ENCODE measurements around the gene BRWD1.
A peak's percentile ranks its signal among the peaks of the same experiment; 100 is the strongest.

The BRWD1 gene

DNA sequence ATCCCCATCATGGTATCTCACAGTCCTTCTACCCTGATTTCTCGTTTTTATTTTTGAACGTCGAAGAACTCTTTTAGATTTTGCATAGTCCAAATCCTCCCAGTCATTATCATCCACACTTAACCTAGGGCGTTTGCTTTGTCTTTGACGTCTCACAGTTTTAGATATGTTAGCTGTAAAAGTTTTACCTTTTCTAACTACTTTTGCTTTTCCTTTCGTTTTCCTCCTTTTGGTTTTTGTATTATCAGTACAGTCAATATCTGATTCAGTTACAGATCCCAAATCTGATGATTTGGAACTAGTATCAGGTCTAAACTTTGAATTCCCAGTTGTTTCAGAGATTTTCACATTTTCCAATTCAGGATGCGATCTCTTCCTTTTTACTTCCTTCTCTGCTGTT lies 117.1 kb downstream of the BRWD1 start:
- DNase-seq, result no peak

GRCh38 chr21:39193380-39193779 lies 120.1 kb downstream of the BRWD1 start:
- no peak for DNase-seq

DNA sequence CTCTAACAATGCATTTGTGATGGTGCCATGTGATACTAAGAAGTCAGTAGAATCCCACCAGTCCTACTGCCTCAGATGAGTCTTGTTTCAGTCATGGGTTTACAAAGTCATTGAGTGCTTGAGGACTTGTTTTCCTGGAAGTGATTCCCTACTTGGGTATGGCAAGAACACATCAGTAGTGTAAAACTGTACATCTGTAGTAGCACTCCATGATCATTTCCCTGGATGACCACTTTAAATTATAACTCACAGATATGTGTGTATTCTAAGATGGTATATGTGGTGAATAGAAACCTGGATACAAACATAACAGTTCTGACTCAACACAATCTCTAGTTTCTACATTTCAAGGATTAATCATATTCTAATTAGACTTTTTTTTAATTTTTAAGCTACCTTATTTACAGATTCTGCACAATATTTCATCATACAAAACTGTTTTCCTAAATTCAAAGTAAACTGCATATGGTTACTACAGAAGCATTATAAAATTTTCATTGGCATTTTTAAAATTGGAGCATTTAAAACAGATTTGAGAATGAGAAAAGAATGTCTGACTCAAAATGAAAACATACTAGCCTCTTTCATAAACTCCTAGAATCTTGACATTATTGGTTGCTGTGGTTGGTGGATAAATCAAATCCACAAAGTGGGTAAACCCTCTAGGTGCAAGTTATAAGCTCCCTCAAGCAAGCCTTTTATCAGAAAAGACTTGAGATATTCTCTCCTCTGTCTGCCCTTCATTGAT lies 123.4 kb downstream of the BRWD1 start:
- DNase-seq, result no peak

GRCh38 chr21:39188521-39189139 lies 124.8 kb downstream of the BRWD1 start:
- no peak for DNase-seq

DNA sequence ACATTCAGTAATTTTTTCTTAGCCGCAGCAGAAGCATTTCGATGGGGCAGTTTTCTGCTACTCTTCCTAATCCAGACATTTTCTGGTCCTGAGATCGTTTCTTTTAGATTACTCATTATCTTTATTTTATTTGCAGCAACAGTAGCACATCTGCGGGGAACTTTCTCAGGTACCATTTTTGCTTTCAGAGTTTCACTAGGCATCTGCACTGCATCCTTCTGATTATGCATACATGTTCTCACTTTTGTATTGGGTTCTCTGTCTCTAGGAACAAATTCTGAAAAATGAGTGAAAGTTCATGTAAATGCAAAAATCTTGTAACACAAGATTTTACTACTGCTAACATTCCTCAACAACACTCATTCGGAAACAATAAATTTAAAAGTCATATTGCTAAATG lies 126.3 kb downstream of the BRWD1 start:
- DNase-seq, result no peak

DNA sequence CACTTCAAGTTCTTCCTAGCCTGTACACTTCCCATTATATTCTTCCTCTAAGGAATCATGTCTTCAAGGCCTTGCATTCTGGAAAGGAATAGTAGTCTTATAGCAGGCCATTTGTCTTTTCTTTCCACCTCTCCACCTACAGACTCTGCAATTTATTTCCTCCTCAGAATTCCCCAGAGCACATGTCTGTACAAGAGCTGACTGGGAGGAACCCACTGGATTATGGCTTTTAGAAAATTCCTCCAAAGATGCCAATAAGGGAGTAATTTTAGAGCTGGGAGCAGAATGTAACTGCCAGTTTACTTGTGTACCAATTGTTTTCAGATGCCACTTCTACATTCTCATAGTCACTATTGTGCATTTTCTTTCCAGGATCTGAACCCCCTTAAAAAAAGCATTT lies 126.8 kb downstream of the BRWD1 start:
- no peak for DNase-seq

DNA sequence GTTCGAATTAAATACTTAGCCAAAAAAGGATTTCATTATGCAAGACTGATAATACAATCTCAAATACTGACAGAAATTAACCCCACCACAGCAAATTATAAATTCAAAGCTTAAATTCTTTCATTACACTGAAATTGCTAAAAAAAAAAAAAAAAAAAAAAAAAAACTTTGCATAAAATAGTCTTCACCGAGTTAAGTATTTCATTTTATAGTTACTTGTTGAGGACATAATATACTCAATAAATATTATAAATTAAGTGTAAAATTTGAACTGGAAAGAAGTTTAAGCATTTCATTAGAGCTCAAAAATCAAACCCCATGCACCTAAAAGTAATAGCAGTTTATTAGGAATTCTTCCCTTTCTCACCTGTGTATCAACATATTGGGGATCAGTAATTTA lies 128.3 kb downstream of the BRWD1 start:
- no peak for DNase-seq

DNA sequence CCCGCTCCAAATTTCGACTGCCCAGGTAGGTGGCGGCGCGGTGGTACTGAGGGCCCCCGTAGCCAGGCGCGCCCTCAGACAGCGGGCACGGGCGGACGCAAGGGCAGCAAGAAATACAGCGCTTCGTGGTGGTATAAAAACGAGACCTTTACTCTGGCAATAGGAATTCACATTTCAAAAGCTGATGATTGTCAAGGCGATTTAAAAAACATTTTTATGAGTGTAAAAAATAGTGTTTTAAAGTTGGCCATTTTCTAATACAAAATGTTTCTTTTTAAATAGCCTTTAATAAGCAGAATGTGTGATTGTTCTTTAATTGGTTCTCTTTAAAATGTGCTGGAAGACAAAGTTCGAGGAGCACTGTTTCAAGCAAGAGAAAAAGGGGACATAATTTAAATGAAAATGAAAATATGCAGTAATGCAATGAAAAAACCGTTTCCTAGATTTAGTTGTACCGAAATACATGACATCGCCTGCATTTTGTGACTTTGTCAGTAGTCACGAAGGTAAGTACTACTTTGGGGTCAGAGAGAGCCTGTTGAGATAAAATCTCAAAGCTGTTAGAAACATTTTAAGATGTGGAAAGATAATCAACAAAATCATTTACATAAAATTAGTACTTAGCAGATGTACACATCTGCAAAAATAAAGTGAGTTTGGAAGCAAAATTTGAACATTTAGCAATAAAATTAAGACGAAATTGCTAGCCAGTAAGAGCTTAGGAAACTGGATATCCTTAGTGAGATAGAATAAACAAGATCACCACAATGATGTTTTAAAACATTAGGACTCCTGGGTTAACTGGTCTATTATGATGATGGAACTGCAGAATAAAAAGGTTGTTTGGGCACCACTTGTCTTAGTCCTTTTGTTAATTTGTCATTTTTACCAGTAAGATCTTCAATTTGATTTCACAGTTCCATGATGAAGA lies 129.1 kb downstream of the BRWD1 start:
- no peak for DNase-seq

DNA sequence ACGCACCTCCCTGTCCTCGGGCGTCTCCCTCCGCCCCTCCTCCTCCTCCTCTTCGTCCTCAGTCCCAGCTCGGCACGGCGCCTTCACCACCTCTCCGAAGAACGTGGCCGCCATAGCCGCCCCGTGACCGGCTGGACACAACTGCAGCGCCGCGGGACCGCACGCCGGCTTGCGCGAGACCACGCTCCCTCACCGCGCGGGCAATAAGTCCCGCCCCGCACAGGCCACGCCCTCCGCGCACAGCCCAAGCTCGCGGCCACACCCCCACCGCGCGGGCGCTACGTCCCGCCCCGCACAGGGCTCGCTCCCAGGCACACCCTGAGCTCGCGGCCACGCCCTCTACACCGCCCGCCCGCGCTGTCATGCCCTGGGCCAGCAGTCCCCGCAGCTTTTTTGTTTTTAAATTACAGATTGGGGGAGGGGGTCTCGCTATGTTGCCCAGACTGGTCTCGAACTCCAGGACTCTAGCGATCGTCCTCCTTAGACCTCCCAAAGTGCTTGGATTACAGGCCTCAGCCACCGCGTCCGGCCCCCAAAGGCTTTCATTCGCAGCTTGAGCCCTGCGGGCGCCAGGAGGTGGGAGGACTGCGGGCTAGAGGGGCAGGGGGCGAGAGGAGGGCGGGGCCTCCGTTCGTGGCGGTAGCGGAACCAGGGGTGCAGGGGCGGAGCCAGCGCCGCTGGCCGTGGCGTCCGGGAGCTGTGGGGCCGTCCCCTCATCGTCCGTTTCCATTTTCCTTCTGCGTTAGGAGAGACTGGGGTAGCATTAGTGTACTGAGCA lies 130.0 kb downstream of the BRWD1 start, which contains the start of gene PSMG1:
Gene PSMG1, minus strand, starts transcription at position 180 of the 778 bp plus-strand sequence. Its CDS starts 66 bp downstream, at position 114.
- DNase-seq, result peak; percentile 93 to 94

DNA sequence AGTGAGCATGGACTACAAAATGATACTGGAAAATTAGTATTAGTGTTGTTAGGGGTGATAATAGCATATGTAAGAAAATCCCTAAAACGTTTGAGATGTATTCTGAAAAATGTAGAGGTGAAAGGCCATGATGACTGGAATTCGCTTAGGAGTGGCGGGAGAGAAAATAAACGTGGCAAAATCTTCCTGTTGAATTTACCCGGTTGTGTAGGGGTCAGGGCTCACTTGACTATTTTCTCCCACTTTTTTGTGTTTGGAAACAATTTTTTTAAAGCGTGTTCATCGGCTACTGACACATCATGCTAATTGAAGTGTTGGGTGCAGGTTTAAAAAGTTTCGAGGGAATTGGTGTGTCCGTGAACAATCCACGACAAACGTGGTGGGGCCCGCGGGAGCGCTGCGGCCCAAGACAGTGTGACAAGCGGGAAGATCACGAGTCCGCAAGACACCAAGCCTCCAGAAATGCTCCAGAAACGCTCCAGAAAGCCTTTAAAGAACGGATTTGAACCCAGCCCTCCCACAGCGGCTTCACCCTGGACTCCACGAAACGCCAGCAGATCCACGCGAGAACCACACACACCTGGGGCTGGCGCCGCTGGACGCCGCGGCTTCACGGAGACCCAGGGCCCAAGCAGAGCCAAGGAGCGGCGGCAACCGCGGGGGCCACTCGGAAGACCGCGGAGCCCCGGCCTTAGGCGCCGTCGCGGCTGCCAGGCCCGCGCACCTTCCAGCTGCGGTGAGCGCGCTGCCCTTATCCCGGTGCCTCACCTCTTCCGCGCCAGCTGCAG lies 130.8 kb downstream of the BRWD1 start:
- peak in 1 of 2 donors; percentile 8 for DNase-seq

DNA sequence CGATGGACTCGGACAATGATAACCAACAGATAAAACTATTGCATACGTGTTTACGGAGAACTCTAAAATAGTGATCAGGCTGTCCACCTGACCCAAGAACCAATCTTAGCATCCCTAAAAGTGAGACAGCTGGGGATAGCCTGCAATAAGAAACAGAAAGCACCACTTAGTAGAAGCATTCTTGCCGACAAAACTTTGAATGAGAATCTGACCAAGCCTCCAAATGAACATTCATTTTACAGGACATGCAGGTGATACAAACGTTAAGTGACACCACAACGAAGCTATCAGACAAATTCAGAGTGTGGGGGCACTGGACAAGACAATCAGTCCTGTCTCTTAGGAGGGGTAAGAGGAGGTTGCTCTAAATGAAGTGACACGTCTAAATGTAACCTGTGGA lies 131.4 kb downstream of the BRWD1 start:
- no peak for DNase-seq

DNA sequence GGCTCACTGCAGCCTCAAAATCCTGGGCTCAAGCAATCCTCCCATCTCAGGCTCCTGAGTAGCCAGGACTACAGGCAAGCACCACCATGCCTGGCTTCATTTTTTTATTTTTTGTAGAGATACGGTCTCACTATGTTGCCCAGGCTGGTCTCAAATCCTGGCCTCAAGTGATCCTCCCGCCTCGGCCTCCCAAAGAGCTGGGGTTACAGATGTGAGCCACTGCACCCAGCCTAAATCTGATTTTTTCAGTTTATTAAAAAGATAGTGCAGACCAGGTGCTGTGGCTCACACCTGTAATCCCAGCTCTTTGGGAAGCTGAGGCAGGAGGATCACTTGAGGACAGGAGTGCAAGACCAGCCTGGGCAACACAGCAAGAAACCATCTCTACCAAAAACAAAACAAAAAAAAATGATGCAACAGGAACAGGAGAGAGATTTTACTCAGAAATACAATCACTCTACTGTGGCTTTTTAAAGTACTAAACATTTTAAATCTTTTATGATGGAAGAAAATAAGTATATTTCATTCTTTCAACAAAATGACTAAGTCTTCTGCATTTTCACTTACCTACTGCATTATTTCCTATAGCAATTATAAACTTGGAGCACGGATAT lies 132.1 kb downstream of the BRWD1 start:
- no peak for DNase-seq

DNA sequence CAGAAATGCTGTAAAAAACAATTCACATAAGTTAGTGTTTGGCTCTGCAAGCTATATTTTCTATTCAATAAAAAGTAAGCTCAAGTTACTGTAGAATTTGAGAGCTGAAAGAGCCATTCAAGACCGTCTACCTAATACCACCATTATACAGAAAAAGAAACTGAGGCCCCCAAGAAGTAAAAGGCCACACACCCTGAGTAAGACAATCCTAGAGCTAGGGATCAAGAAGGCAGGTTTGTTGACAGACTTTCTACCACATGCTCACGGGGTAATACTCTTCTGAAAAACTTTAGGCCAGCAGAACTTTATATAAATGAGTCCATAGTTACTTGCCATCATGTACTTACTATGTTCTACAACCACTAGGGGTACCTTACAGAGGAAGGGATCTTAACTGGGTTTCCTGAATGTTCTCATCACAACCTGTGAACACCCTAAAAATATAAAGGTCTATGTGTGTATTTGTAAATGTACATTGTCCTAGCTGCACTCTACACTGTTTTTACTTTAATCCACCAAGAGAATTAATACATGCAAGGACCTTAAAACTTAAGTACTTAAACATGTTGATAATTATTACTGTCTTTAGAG lies 132.9 kb downstream of the BRWD1 start:
- DNase-seq, result no peak

- DNase-seq, result no peak
Measured at GRCh38 chr21:39178421-39178820, 135.0 kb downstream of the BRWD1 start.

- no peak for DNase-seq
Measured at GRCh38 chr21:39176271-39176709, 137.1 kb downstream of the BRWD1 start.

- DNase-seq, result no peak
Measured at GRCh38 chr21:39175665-39176064, 137.8 kb downstream of the BRWD1 start.

- no peak for DNase-seq
Measured at GRCh38 chr21:39175154-39175553, 138.3 kb downstream of the BRWD1 start.

DNA sequence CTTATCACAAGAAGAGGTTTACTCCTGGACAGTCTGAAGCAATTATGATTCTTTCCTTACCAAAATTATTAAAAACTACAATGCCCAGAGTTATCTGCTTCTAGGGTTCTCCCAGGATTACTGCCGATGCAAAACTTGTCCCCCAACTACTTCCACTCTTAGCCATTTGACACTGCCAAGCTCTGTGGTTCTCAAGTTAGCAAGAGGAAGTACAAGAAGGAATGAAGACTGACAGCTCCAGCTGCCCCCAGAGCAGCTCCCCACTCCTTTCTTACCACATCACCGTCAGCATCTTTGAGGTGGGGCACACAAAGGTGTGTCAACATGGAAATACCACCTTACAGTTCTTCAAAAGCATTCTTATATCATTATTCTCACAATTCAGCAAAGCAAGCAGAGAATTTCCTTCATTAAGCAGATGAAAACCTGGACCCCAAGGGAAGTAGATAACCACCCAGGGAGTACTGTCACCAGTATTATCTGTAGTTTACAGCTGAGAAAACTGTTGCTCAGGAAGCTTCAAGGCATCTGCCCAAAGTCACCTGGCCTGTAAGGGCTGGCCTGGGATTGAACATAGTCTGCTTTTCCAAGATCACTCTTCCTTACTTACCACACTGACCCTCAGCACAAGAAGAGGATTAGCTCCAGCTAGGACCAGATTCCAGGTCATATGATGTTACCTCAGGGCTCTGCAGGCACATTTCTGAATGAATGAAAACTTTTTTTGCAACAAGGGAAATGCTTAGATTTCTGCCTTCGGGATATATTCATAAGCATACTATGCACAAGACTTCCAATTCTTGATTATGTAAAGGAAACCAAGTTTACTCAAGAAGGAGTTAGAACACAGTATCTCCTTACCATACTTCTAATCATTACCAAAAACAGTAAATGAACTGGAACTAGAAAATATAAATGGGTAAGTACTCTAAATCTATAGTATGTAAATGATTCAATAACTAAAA lies 139.4 kb downstream of the BRWD1 start:
- DNase-seq, result no peak

- DNase-seq, result no peak
Measured at GRCh38 chr21:39169906-39170305, 143.5 kb downstream of the BRWD1 start.

- no peak for DNase-seq
Measured at GRCh38 chr21:39168800-39169199, 144.6 kb downstream of the BRWD1 start.
